IMR-90 (cell line): ENCODE data around the gene DAPL1. TPM values are rescaled to one million over a fixed set of nuclear protein-coding genes. Genes with fewer than 3 reads are reported as not detected.

Source experiments
- ATAC-seq: fragments of 200-7000 bp; cut with Tn5 transposase; 2 replicates; pipeline ENCODE4 v1.9.1; 2020; ENCODE audit warnings: low read depth, mild to moderate bottlenecking, moderate library complexity
- BruUV-seq: library from RNA; stranded (reverse); fragments of 400-500 nt; replicated peaks from 2 replicates; lab custom pipeline; 2021; lab: Mats Ljungman, UMichigan
- CTCF ChIA-PET: fragments of 300-600 bp; formaldehyde crosslinking; extraction: SDS; loops from one replicate; lab custom pipeline; 2021; ENCODE audit warnings: antibody characterized with exemption; lab: Yijun Ruan, JAX
- POLR2A ChIA-PET: fragments of 300-600 bp; sonication (Branson Sonifier 250); formaldehyde crosslinking; loops from one replicate; lab custom pipeline; 2022; ENCODE audit warnings: antibody characterized with exemption; ENCODE audit not compliant: unreplicated experiment; lab: Charles Lee
- DNase-seq: peaks from one replicate; pipeline ENCODE4 v3.0.0; 2013
- H2AFZ ChIP-seq: replicated peaks from 2 replicates; pipeline ENCODE3; 2013; ENCODE audit warnings: low read length, mild to moderate bottlenecking; ENCODE audit not compliant: poor library complexity
- H2AK5ac ChIP-seq: 2 replicates; pipeline ENCODE4 v1.6.1; 2013; ENCODE audit warnings: low read depth, low read length, inconsistent platforms
- H2AK9ac ChIP-seq: replicated peaks from 2 replicates; pipeline ENCODE3; 2013; ENCODE audit warnings: mild to moderate bottlenecking, low read depth, low read length, moderate library complexity; ENCODE audit not compliant: poor library complexity
- H2BK120ac ChIP-seq: 2 replicates; pipeline ENCODE4 v1.6.1; 2013; ENCODE audit warnings: low read depth, low read length, inconsistent platforms
- H2BK15ac ChIP-seq: 3 replicates; pipeline ENCODE4 v1.6.1; 2013; ENCODE audit warnings: low read depth, low read length, inconsistent platforms
- H2BK20ac ChIP-seq: 2 replicates; pipeline ENCODE4 v1.6.1; 2013; ENCODE audit warnings: low read depth, mild to moderate bottlenecking, inconsistent platforms, low read length, moderate library complexity
- H2BK5ac ChIP-seq: 2 replicates; pipeline ENCODE4 v1.6.1; 2013; ENCODE audit warnings: mild to moderate bottlenecking, low read depth, low read length, inconsistent platforms; ENCODE audit not compliant: poor library complexity, severe bottlenecking
- H3K14ac ChIP-seq: replicated peaks from 2 replicates; pipeline ENCODE4 v1.6.1; 2013; ENCODE audit warnings: low read depth, low read length, inconsistent platforms
- H3K18ac ChIP-seq: 2 replicates; pipeline ENCODE4 v1.6.1; 2013; ENCODE audit warnings: low read depth, low read length, control low read depth
- H3K23ac ChIP-seq: 2 replicates; pipeline ENCODE4 v1.6.1; 2013; ENCODE audit warnings: low read depth, low read length, inconsistent platforms
- H3K27ac ChIP-seq: 2 replicates; pipeline ENCODE4 v1.5.1; 2013; ENCODE audit warnings: mild to moderate bottlenecking, control low read depth, low read length; ENCODE audit not compliant: insufficient read depth
- H3K27me3 ChIP-seq: 2 replicates; pipeline ENCODE4 v1.6.1; 2013; ENCODE audit warnings: low read length; ENCODE audit not compliant: control insufficient read depth, insufficient read depth
- H3K36me3 ChIP-seq: 2 replicates; pipeline ENCODE4 v1.6.1; 2013; ENCODE audit warnings: low read length, mixed read lengths; ENCODE audit not compliant: control insufficient read depth, insufficient read depth
- H3K4ac ChIP-seq: 2 replicates; pipeline ENCODE4 v1.6.1; 2013; ENCODE audit warnings: low read depth, low read length, inconsistent platforms
- H3K4me1 ChIP-seq: 2 replicates; pipeline ENCODE4 v1.6.1; 2013; ENCODE audit warnings: low read length, mixed read lengths; ENCODE audit not compliant: control insufficient read depth, insufficient read depth
- H3K4me2 ChIP-seq: 2 replicates; pipeline ENCODE4 v1.6.1; 2013; ENCODE audit warnings: low read depth, mild to moderate bottlenecking, control low read depth, low read length, moderate library complexity
- H3K4me3 ChIP-seq: 2 replicates; pipeline ENCODE4 v1.5.1; 2013; ENCODE audit warnings: low read depth, mild to moderate bottlenecking, control low read depth, low read length, moderate library complexity; ENCODE audit not compliant: insufficient read depth
- H3K56ac ChIP-seq: 2 replicates; pipeline ENCODE4 v1.6.1; 2013; ENCODE audit warnings: low read length, inconsistent platforms; ENCODE audit not compliant: insufficient read depth; ENCODE audit errors: extremely low read depth
- H3K79me1 ChIP-seq, 2 experiments: 2 replicates each; pipeline ENCODE4 v1.6.1; 2013; ENCODE audit warnings: low read length in 2 of 2, inconsistent platforms in 1 of 2, low read depth in 1 of 2
- H3K9ac ChIP-seq: 2 replicates; pipeline ENCODE4 v1.6.1; 2013; ENCODE audit warnings: low read depth, low read length, control low read depth
- H3K9me1 ChIP-seq: 2 replicates; pipeline ENCODE4 v1.6.1; 2013; ENCODE audit warnings: low read length, inconsistent platforms; ENCODE audit not compliant: insufficient read depth
- H3K9me3 ChIP-seq: 2 replicates; pipeline ENCODE4 v1.6.1; 2013; ENCODE audit warnings: low read length; ENCODE audit not compliant: control insufficient read depth, insufficient read depth
- H4K20me1 ChIP-seq: 2 replicates; pipeline ENCODE4 v1.6.1; 2013; ENCODE audit warnings: low read length, inconsistent platforms; ENCODE audit not compliant: insufficient read depth
- H4K5ac ChIP-seq: 2 replicates; pipeline ENCODE4 v1.6.1; 2013; ENCODE audit warnings: mild to moderate bottlenecking, low read depth, low read length, control low read depth
- H4K8ac ChIP-seq, 2 experiments: 2 replicates each; pipeline ENCODE4 v1.6.1; 2013; ENCODE audit warnings: low read depth in 2 of 2, low read length in 2 of 2, control low read depth in 1 of 2, inconsistent platforms in 1 of 2
- H4K91ac ChIP-seq: 2 replicates; pipeline ENCODE4 v1.6.1; 2013; ENCODE audit warnings: low read depth, low read length, inconsistent platforms; ENCODE audit not compliant: insufficient read depth
- BHLHE40 ChIP-seq: fragments of 150-350 bp; IDR thresholded peaks from 2 replicates; pipeline ENCODE4 v1.6.1; 2016; ENCODE audit warnings: mild to moderate bottlenecking, low read depth, low read length
- CEBPB ChIP-seq: IDR thresholded peaks from 2 replicates; pipeline ENCODE4 v1.6.1; 2012; ENCODE audit warnings: low read depth, low read length, improper control_type of control experiment
- CHD1 ChIP-seq: IDR thresholded peaks from 2 replicates; pipeline ENCODE4 v1.6.1; 2012; ENCODE audit warnings: low read depth, low read length, improper control_type of control experiment
- CTCF ChIP-seq: conservative IDR thresholded peaks from 2 replicates; pipeline ENCODE4 v1.5.1; 2012; ENCODE audit warnings: mild to moderate bottlenecking, low read depth, low read length, improper control_type of control experiment
- ELK1 ChIP-seq: fragments of 150-350 bp; IDR thresholded peaks from 2 replicates; pipeline ENCODE4 v1.6.1; 2016; ENCODE audit warnings: low read depth, mild to moderate bottlenecking, low read length, moderate library complexity, borderline replicate concordance
- FOS ChIP-seq: fragments of 150-350 bp; IDR thresholded peaks from 2 replicates; pipeline ENCODE4 v1.6.1; 2016; ENCODE audit warnings: low read depth, low read length
- MAFK ChIP-seq: IDR thresholded peaks from 2 replicates; pipeline ENCODE4 v1.6.1; 2012; ENCODE audit warnings: low read depth, low read length, improper control_type of control experiment
- MAZ ChIP-seq: IDR thresholded peaks from 2 replicates; pipeline ENCODE4 v1.6.1; 2012; ENCODE audit warnings: low read depth, mild to moderate bottlenecking, low read length, improper control_type of control experiment, moderate library complexity, borderline replicate concordance
- MXI1 ChIP-seq: IDR thresholded peaks from 2 replicates; pipeline ENCODE4 v1.6.1; 2012; ENCODE audit warnings: low read depth, mild to moderate bottlenecking, low read length, moderate library complexity, borderline replicate concordance
- NFE2L2 ChIP-seq: fragments of 150-350 bp; IDR thresholded peaks from 2 replicates; pipeline ENCODE4 v1.6.1; 2016; ENCODE audit warnings: low read depth, mild to moderate bottlenecking, low read length
- POLR2A ChIP-seq: IDR thresholded peaks from 2 replicates; pipeline ENCODE4 v1.6.1; 2012; ENCODE audit warnings: mild to moderate bottlenecking, low read depth, low read length
- RAD21 ChIP-seq: IDR thresholded peaks from 2 replicates; pipeline ENCODE4 v1.6.1; 2012; ENCODE audit warnings: low read length, improper control_type of control experiment
- RCOR1 ChIP-seq: IDR thresholded peaks from 2 replicates; pipeline ENCODE4 v1.6.1; 2012; ENCODE audit warnings: mild to moderate bottlenecking, low read length, improper control_type of control experiment; ENCODE audit not compliant: insufficient replicate concordance
- RFX5 ChIP-seq: IDR thresholded peaks from 2 replicates; pipeline ENCODE4 v1.8.0; 2012; ENCODE audit warnings: low read depth, mild to moderate bottlenecking, low read length, moderate library complexity
- SMC3 ChIP-seq: fragments of 150-350 bp; IDR thresholded peaks from 2 replicates; pipeline ENCODE4 v1.6.1; 2016; ENCODE audit warnings: low read depth, mild to moderate bottlenecking, antibody characterized with exemption, low read length, moderate library complexity
- USF2 ChIP-seq: fragments of 150-350 bp; IDR thresholded peaks from 2 replicates; pipeline ENCODE4 v1.6.1; 2017; ENCODE audit warnings: mild to moderate bottlenecking, antibody characterized with exemption, low read length, low read depth
- WGBS, 2 experiments: methylation state at CpG; one replicate each; pipeline versions ENCODE4 v1.1.5 to v1.1.7; 2013; ENCODE audit warnings: missing lambda C conversion rate in 2 of 2; ENCODE audit not compliant: insufficient read length in 1 of 2; ENCODE audit errors: extremely low coverage in 2 of 2; 5-methylcytosine and 5-hydroxymethylcytosine counted together
- dilution Hi-C: fragments of 300-500 bp; cut with HindIII; formaldehyde crosslinking; loops from one replicate; pipeline ENCODE4 v1.14.3; 2018; ENCODE audit warnings: low sequenced_read_pairs; ENCODE audit not compliant: unreplicated experiment
- in situ Hi-C: fragments of 300-500 bp; cut with MboI; formaldehyde crosslinking; loops from 3 replicates; pipeline ENCODE4 v1.14.3; 2019; ENCODE audit warnings: low sequenced_read_pairs, inconsistent platforms, mixed read lengths
- intact Hi-C: fragments of 100-400 bp; cut with micrococcal nuclease; formaldehyde crosslinking; loops from 2 replicates; pipeline ENCODE4 v1.10.0; 2022
- polyA plus RNA-seq, 3 experiments: library from polyadenylated mRNA; depleted of rRNA; stranded (reverse); fragments of >200 nt; gene quantifications; 2 replicates each; pipeline ENCODE4 v1.2.3, GENCODE V29; 2012; ENCODE audit warnings: low replicate concordance in 1 of 3
- total RNA-seq: library from RNA; depleted of rRNA; stranded (reverse); fragments of >200 nt; gene quantifications from 2 replicates; pipeline ENCODE4 v1.2.3, GENCODE V29; 2012

Gene DAPL1
- total and polyA plus RNA-seq, 2 of the 4 experiments (the other 2 are of a cell fraction), result not detected

- Histone ChIP-seq H3K4me1 (no peaks in the 10 kb centered on the region), H3K18ac (no peak overlapping the region), H4K91ac (no peak overlapping the region), H3K36me3 (no peaks in the 10 kb centered on the region), H2AK9ac (no peak overlapping the region), H2BK5ac (no peak overlapping the region), H2BK20ac (no peak overlapping the region), H3K4ac (no peak overlapping the region), H2BK15ac (no peak overlapping the region), H2AK5ac (no peak overlapping the region), H3K4me2 (no peak overlapping the region), H3K9me1 (no peaks in the 10 kb centered on the region; the same call in 1 of the 2 replicates), H2AFZ (no peak overlapping the region), H3K79me1 (no peaks in the 10 kb centered on the region), H2BK120ac (no peak overlapping the region), H3K56ac (no peak overlapping the region), H4K8ac (no peak overlapping the region), H3K23ac (no peak overlapping the region), H4K20me1 (no peaks in the 10 kb centered on the region), H3K9ac (no peak overlapping the region), H3K9me3 (no peaks in the 10 kb centered on the region), H3K4me3 (no peak overlapping the region), H3K27me3 (peaks cover 6% of the 10 kb centered on the region), H3K14ac (no peak overlapping the region), H4K5ac (no peak overlapping the region), H3K27ac (no peak overlapping the region)
- no CpG with 5 or more reads among the region's 3 CpGs for WGBS, 2 experiments
- intact Hi-C loops, result no loop called here
- POLR2A ChIA-PET, result interaction anchor here (0.6 kb wide), 1 partner anchor 159 kb away, joined by 3 read pairs; no protein-coding TSS in a partner anchor
- in situ Hi-C loops, result no loop called here
- ATAC-seq, result no peak
- BruUV-seq, result no TSS peak
- TF ChIP-seq MAFK (no peak), BHLHE40 (no peak), ELK1 (no peak), SMC3 (no peak), RAD21 (no peak), RCOR1 (no peak), RFX5 (no peak), CHD1 (no peak), USF2 (no peak), POLR2A (no peak), FOS (no peak), MAZ (no peak), CEBPB (no peak), NFE2L2 (no peak), CTCF (no peak), MXI1 (no peak)
- DNase-seq, result no peak
- CTCF ChIA-PET, result no interaction called here
- dilution Hi-C loops, result no loop called here
Measured at GRCh38 chr2:158808426-158808825, 13.3 kb downstream of the DAPL1 start.
